Measurements from ENCODE around the gene RPS15. TPM values are rescaled to one million over a fixed set of nuclear protein-coding genes. Genes with fewer than 3 reads are reported as not detected.

RPS15 gene
- polyA plus RNA-seq, 1 donor (not counting 4 experiments of a cell fraction or from before 2014, with no cell fraction given), result 795 TPM

DNA sequence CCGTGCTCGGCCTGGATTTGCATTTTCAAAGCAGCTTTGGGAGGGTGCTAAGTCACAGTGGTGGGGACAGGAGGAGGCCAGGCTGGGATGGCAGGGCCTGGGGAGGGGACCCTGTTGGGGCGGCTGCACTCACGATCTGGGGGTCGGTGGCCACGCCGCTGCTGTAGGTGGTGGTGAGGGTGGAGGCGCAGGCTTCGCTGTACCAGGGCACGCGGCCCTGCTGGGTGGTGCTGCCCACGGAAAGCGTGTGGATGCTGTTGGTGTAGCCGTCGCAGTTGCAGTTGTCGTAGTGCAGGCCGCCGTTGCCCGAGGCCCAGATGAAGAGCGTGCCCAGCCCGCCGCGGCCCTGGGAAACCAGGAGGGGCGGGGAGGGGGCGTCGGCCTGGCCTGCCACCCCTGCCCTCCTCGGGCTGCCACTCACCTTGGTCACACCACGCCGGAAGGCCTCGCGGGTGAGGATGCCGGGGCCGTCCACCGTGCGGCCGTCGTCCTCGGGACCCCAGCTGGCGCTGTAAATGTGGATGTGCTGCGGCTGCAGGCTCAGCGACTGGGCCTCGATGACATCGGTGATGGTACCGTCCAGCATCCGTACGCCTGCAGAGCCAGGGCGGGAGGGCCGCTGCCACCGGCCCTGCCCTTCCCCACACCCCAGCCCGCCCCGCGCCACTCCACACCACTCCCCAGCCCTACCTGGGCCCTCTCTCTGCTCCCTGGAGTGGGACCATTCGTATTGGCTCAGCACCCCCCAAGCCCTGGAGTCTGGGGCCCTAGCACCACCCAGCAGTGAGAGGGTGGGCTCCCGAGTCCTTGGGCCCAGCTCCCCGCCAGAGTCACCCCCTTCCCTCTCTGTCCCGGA, 48.8 kb downstream of the RPS15 start:
- no peaks in the 10 kb centered on the region for H3K9me1 ChIP-seq (ENCODE audit: control insufficient read depth, extremely low read depth, insufficient read depth, low read length)
- H3K27ac ChIP-seq (ENCODE audit: control insufficient read depth, insufficient read depth, low read length), result no peak overlapping the region
- peaks cover 7% of the 10 kb centered on the region for H3K4me1 ChIP-seq (ENCODE audit: control insufficient read depth, extremely low read depth, insufficient read depth, low read length)
- no peak for FAIRE-seq
- no peak overlapping the region for H3K4me2 ChIP-seq (ENCODE audit: control insufficient read depth, extremely low read depth, insufficient read depth, low read depth, low read length)
- no peak overlapping the region for H2AFZ ChIP-seq (ENCODE audit: control insufficient read depth, low read length)
- no peaks in the 10 kb centered on the region for H4K20me1 ChIP-seq (ENCODE audit: control insufficient read depth, extremely low read depth, insufficient read depth, low read length)
- no peak overlapping the region for H3K4me3 ChIP-seq (ENCODE audit: control insufficient read depth in 2 of 3, extremely low read depth in 1 of 3, insufficient read depth in 2 of 3, low read depth in 1 of 3, low read length in 3 of 3)
- no peaks in the 10 kb centered on the region for H3K36me3 ChIP-seq (ENCODE audit: control insufficient read depth in 2 of 2, extremely low read depth in 1 of 2, insufficient read depth in 2 of 2, low read length in 2 of 2)
- H3K9me3 ChIP-seq (ENCODE audit: control insufficient read depth, low read depth, low read length), result no peaks in the 10 kb centered on the region
- no peaks in the 10 kb centered on the region for H3K27me3 ChIP-seq (ENCODE audit: control insufficient read depth, extremely low read depth, insufficient read depth, low read length)
- DNase-seq (ENCODE audit: low read depth, low spot score), result no peak
- TF ChIP-seq CTCF (optimal IDR thresholded peaks at IDR 0.05 in 1 of 3, IDR thresholded peaks at IDR 0.05 in 1 of 3, conservative IDR thresholded peaks at IDR 0.05 in 1 of 3; ENCODE audit: extremely low read depth in 1 of 3, insufficient read depth in 2 of 3, low read length in 3 of 3), result no peak
- TF ChIP-seq EZH2 (IDR thresholded peaks at IDR 0.05; ENCODE audit: low read length), result no peak
- no peaks in the 10 kb centered on the region for H3K79me2 ChIP-seq (ENCODE audit: control insufficient read depth, insufficient read depth, low read length)
- H3K9ac ChIP-seq (ENCODE audit: control insufficient read depth, extremely low read depth, insufficient read depth, low read length), result no peak overlapping the region
- dilution Hi-C loops (cut with MboI; ENCODE audit: extremely low pct_ligation_motif_present, low sequenced_read_pairs), result no loop called here

DNA sequence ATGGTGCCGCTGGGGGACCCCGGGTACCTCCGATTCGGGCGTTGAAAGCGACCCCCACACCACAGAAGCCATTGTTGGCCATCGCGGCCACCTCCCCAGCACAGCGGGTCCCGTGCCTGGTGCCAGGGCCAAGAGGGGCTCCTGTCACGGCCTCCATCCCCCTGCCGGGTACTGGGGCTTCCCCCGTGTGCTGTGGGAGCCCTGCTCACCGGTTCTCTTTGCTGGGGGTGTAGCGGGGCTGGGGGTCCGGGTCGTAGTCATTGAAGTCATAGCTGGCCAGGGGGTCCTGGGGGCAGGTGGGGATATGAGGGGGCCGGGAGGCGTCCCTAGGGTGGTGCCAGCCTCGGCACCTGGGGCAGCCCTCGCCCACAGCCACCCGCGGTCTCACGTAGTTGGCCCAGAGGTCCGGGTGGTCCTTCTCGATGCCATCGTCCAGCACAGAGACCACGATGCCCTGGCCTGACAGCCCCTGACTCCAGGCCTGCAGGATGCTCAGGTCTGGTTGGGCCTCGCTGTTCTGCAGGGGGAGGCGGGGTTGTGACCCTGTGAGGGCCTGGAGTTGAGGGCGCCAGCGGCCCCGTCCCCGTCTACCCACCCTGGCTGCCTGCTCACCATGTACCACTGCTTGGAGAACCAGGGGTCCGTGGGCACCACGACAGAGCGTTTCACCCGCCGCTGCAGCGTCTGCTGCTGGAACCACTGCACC, 49.5 kb downstream of the RPS15 start:
- Histone ChIP-seq H3K9ac (ENCODE audit: control insufficient read depth, extremely low read depth, insufficient read depth, low read length) (no peak overlapping the region), H2AFZ (ENCODE audit: control insufficient read depth, low read length) (no peak overlapping the region), H3K9me1 (ENCODE audit: control insufficient read depth, extremely low read depth, insufficient read depth, low read length) (no peaks in the 10 kb centered on the region), H3K79me2 (ENCODE audit: control insufficient read depth, insufficient read depth, low read length) (no peaks in the 10 kb centered on the region), H3K27me3 (ENCODE audit: control insufficient read depth, extremely low read depth, insufficient read depth, low read length) (no peaks in the 10 kb centered on the region), H3K9me3 (ENCODE audit: control insufficient read depth, low read depth, low read length) (no peaks in the 10 kb centered on the region), H4K20me1 (ENCODE audit: control insufficient read depth, extremely low read depth, insufficient read depth, low read length) (no peaks in the 10 kb centered on the region), H3K27ac (ENCODE audit: control insufficient read depth, insufficient read depth, low read length) (no peak overlapping the region), H3K36me3 (ENCODE audit: control insufficient read depth in 2 of 2, extremely low read depth in 1 of 2, insufficient read depth in 2 of 2, low read length in 2 of 2) (no peaks in the 10 kb centered on the region), H3K4me1 (ENCODE audit: control insufficient read depth, extremely low read depth, insufficient read depth, low read length) (peaks cover 12% of the 10 kb centered on the region), H3K4me2 (ENCODE audit: control insufficient read depth, extremely low read depth, insufficient read depth, low read depth, low read length) (no peak overlapping the region), H3K4me3 (ENCODE audit: control insufficient read depth in 2 of 3, extremely low read depth in 1 of 3, insufficient read depth in 2 of 3, low read depth in 1 of 3, low read length in 3 of 3) (no peak overlapping the region)
- DNase-seq (ENCODE audit: low read depth, low spot score) (no peak), FAIRE-seq (no peak)
- dilution Hi-C loops (cut with MboI; ENCODE audit: extremely low pct_ligation_motif_present, low sequenced_read_pairs), result no loop called here
- TF ChIP-seq CTCF (optimal IDR thresholded peaks at IDR 0.05 in 1 of 3, IDR thresholded peaks at IDR 0.05 in 1 of 3, conservative IDR thresholded peaks at IDR 0.05 in 1 of 3; ENCODE audit: extremely low read depth in 1 of 3, insufficient read depth in 2 of 3, low read length in 3 of 3), result no peak
- no peak for TF ChIP-seq EZH2 (IDR thresholded peaks at IDR 0.05; ENCODE audit: low read length)

Measured in keratinocyte (primary cell).